GM19468 (cell line): Measurements from ENCODE around the gene MBOAT7.
"Not testable (repeated sequence)": the region's sequence is repeated elsewhere in the genome, so short reads cannot be mapped to it uniquely, and the experiment has no call there.

Source experiments
- ATAC-seq: cut with Tn5 transposase; IDR thresholded peaks from one replicate; pipeline ENCODE4 v1.9.1; 2021; ENCODE audit warnings: mild to moderate bottlenecking, moderate library complexity, moderate number of reproducible peaks; ENCODE audit not compliant: unreplicated experiment; ENCODE audit errors: extremely low read depth

The MBOAT7 gene

GRCh38 chr19:54189145-54189734, at the start of gene MBOAT7:
Gene MBOAT7 (minus strand): TSS chr19:54189580. CDS start chr19:54188508, 1,072 bp downstream.
- ATAC-seq: peak; percentile 19

GRCh38 chr19:54233941-54234340, 44.6 kb upstream of the MBOAT7 start:
- no peak for ATAC-seq

- no peak for ATAC-seq
These were observed 41.9 kb upstream of the MBOAT7 start for GRCh38 chr19:54231077-54231931.

GRCh38 chr19:54230031-54230430, 40.7 kb upstream of the MBOAT7 start:
- no peak for ATAC-seq

GRCh38 chr19:54229146-54229545, 39.8 kb upstream of the MBOAT7 start:
- ATAC-seq: no peak

- not testable (repeated sequence) for ATAC-seq
These were observed 35.2 kb upstream of the MBOAT7 start for GRCh38 chr19:54224619-54225018.

- not testable (repeated sequence) for ATAC-seq
These were observed 34.5 kb upstream of the MBOAT7 start for GRCh38 chr19:54223937-54224281.

GRCh38 chr19:54223277-54223936, 34.0 kb upstream of the MBOAT7 start:
- not testable (repeated sequence) for ATAC-seq

GRCh38 chr19:54222474-54223276, 33.3 kb upstream of the MBOAT7 start, which contains the start of gene LILRB3:
Gene LILRB3 (minus strand): TSS chr19:54223007. CDS start chr19:54222976, 31 bp downstream.
- ATAC-seq: not testable (repeated sequence)

- ATAC-seq: not testable (repeated sequence)
These were observed 32.6 kb upstream of the MBOAT7 start for GRCh38 chr19:54221947-54222346.

GRCh38 chr19:54219702-54220101, 30.3 kb upstream of the MBOAT7 start:
- not testable (repeated sequence) for ATAC-seq

- no peak for ATAC-seq
These were observed 29.7 kb upstream of the MBOAT7 start for GRCh38 chr19:54218960-54219661.

GRCh38 chr19:54218259-54218658, 28.9 kb upstream of the MBOAT7 start:
- no peak for ATAC-seq

- ATAC-seq: not testable (repeated sequence)
These were observed 28.3 kb upstream of the MBOAT7 start for GRCh38 chr19:54217517-54218247.

- ATAC-seq: no peak
These were observed 27.5 kb upstream of the MBOAT7 start for GRCh38 chr19:54216869-54217268.

- ATAC-seq: not testable (repeated sequence)
These were observed 25.4 kb upstream of the MBOAT7 start for GRCh38 chr19:54214734-54215133.

GRCh38 chr19:54214217-54214616, 24.8 kb upstream of the MBOAT7 start:
- ATAC-seq: not testable (repeated sequence)

- ATAC-seq: no peak
These were observed 21.9 kb upstream of the MBOAT7 start for GRCh38 chr19:54211235-54211634.
